Cardiac muscle cell (in vitro differentiated cells and primary cell): ENCODE measurements around the gene SIVA1. TPM values are rescaled to one million over a fixed set of nuclear protein-coding genes. Genes with fewer than 3 reads are reported as not detected.
A peak's percentile ranks its signal among the peaks of the same experiment; 100 is the strongest.

ENCODE experiments used
- DNase-seq, 2 donors: peaks; one replicate each; pipeline versions ENCODE4 v3.0.0 to v3.0.0-alpha.2; 2010 to 2017; ENCODE audit warnings: low read depth in 1 of 2, low spot score in 1 of 2
- H3K27ac ChIP-seq: fragments of 200-600 bp; sonication (generic); 2 replicates; pipeline ENCODE4 v1.5.1; 2016
- H3K27me3 ChIP-seq: fragments of 200-600 bp; sonication (generic); 2 replicates; pipeline ENCODE4 v1.6.0; 2016; ENCODE audit warnings: control low read depth
- H3K36me3 ChIP-seq: fragments of 200-600 bp; sonication (generic); 2 replicates; pipeline ENCODE4 v1.5.1; 2016; ENCODE audit warnings: control low read depth
- H3K4me1 ChIP-seq: fragments of 200-600 bp; sonication (generic); 2 replicates; pipeline ENCODE4 v1.8.1; 2017; ENCODE audit warnings: low read depth, mild to moderate bottlenecking, mixed run types
- H3K4me3 ChIP-seq: fragments of 200-600 bp; sonication (generic); 2 replicates; pipeline ENCODE4 v1.5.1; 2016; ENCODE audit warnings: mild to moderate bottlenecking
- H3K9me3 ChIP-seq: fragments of 200-600 bp; sonication (generic); 2 replicates; pipeline ENCODE4 v1.5.1; 2017; ENCODE audit warnings: low read depth, mild to moderate bottlenecking, control low read depth
- CTCF ChIP-seq: IDR thresholded peaks from 2 replicates; pipeline ENCODE4 v1.5.1; 2012; ENCODE audit warnings: low read depth, mild to moderate bottlenecking, low read length
- polyA plus RNA-seq: library from polyadenylated mRNA; unstranded; fragments of >200 nt; fragmentation: Nextera tagmentation; extraction: Ambion mirVana; gene quantifications from 2 replicates; pipeline ENCODE4 v1.2.1, GENCODE V29; 2016
- total RNA-seq: library from RNA; depleted of rRNA; stranded (reverse); fragments of >200 nt; gene quantifications from 2 replicates; pipeline ENCODE4 v1.2.3, GENCODE V29; 2016

The SIVA1 gene, protein sequence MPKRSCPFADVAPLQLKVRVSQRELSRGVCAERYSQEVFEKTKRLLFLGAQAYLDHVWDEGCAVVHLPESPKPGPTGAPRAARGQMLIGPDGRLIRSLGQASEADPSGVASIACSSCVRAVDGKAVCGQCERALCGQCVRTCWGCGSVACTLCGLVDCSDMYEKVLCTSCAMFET
- 217 and 278 TPM in 2 replicates for total RNA-seq
- 124 and 145 TPM in 2 replicates for polyA plus RNA-seq

DNA sequence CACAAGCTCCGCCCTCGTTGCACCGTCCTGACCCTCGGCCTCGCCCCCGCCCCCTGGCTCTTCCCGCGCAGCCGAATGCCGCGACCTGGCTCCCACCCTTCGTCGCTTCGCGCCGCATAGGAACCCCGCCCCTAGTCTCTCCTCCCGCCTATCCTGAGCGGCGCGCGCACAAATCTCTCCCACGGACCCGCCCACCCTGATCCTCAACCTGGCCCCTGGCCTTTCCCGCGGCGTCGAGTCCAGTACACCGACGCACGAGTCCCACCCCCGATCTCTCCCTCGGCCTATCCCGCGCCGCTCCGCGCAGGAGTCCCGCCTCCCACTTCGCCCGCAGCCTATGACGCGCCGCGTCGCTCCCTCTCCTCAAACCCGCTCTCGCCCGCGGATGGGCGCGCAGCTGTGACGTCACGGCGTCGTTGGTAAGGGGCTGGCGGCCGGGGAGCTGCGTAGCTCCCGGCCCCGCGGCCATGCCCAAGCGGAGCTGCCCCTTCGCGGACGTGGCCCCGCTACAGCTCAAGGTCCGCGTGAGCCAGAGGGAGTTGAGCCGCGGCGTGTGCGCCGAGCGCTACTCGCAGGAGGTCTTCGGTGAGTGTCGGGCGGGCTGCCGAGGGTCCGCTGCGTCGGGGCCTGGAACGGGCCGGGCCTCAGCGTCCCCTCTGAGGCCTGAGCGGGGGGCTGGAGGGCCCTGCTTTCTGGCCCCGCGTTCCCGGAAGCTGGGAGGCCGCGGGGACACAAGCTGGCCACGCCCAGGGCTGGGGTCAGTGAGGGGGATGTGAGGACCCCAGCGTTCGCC lies at the start of gene SIVA1:
TSS of gene SIVA1 (plus strand) at position 413 of the 793 bp plus-strand sequence. CDS start at position 468, 55 bp downstream.
- peaks cover 8% of the 10 kb centered on the region for H3K36me3 ChIP-seq
- no peak for TF ChIP-seq CTCF
- no peaks in the 10 kb centered on the region for H3K27me3 ChIP-seq
- peaks cover 8% of the 10 kb centered on the region for H3K4me1 ChIP-seq
- H3K9me3 ChIP-seq = no peaks in the 10 kb centered on the region
- peak within 1 kb of the TSS; percentile 53 for H3K4me3 ChIP-seq
- peak within 1 kb of the TSS; percentile 80 for H3K27ac ChIP-seq
- peak; percentile 99 to 100 for DNase-seq

GRCh38 chr14:104703269-104703668 lies 49.7 kb upstream of the SIVA1 start:
- Histone ChIP-seq H3K9me3 (no peaks in the 10 kb centered on the region), H3K4me3 (no peak overlapping the region), H3K4me1 (peaks cover 17% of the 10 kb centered on the region), H3K27me3 (no peaks in the 10 kb centered on the region), H3K36me3 (no peaks in the 10 kb centered on the region), H3K27ac (no peak overlapping the region)
- no peak for DNase-seq
- no peak for TF ChIP-seq CTCF

DNA sequence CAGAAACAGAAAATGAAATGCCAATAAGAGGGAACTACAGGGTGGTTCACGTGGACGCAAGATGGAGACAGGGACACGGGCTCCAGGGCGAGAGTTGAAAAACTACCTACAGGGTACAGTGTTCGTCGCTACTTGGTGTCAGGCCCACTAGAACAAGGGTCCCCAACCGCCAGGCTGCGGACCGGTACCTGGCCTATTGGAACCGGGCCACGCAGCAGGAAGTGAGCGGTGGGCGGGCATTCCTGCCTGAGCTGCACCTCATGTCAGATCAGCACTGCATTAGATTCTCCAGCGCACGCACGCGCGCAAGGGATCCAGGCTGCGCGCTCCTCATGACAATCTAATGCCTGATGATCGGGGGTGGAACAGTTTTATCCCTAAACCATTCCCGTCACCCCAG lies 48.7 kb upstream of the SIVA1 start:
- Histone ChIP-seq H3K9me3 (no peaks in the 10 kb centered on the region), H3K36me3 (no peaks in the 10 kb centered on the region), H3K4me1 (peaks cover 9% of the 10 kb centered on the region), H3K27me3 (no peaks in the 10 kb centered on the region), H3K4me3 (no peak overlapping the region), H3K27ac (no peak overlapping the region)
- no peak for TF ChIP-seq CTCF
- no peak for DNase-seq

GRCh38 chr14:104705340-104706047 lies 47.5 kb upstream of the SIVA1 start:
- Histone ChIP-seq H3K27me3 (no peaks in the 10 kb centered on the region), H3K4me1 (no peaks in the 10 kb centered on the region), H3K36me3 (no peaks in the 10 kb centered on the region), H3K27ac (no peak overlapping the region), H3K4me3 (no peak overlapping the region), H3K9me3 (no peaks in the 10 kb centered on the region)
- TF ChIP-seq CTCF = no peak
- no peak for DNase-seq

DNA sequence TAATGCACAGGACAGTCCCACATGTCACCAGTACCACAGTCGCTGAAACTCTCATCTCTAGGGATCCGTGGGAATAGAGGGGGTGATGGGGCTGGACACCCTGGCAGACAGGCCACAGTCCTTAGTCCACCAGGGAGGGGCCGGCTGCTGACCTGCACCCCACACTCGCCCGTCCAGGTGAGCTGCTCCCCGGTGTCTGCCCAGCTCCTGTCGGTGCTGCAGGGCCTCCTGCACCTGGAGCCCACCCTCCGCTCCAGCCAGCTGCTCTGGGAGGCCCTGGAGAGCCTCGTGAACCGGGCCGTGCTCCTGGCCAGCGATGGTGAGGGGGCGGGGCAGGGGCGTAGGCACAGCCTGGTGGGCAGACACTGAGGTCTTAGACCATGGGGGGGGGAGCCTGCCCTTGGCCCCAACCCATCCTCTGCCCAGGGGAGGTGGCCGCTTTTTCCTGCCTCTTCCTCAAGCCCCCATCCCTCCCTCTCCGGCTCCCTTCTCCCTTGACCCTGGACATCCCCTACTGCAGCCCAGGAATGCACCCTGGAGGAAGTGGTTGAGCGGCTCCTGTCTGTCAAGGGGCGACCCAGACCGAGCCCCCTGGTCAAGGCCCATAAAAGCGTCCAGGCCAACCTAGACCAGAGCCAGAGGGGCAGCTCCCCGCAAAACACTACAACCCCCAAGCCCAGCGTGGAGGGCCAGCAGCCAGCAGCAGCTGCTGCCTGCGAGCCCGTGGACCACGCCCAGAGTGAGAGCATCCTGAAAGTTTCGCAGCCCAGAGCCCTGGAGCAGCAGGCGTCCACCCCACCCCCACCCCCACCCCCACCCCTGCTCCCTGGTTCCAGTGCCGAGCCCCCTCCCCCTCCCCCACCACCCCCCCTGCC lies 46.0 kb upstream of the SIVA1 start:
- Histone ChIP-seq H3K36me3 (peaks cover 3% of the 10 kb centered on the region), H3K4me3 (no peak overlapping the region), H3K9me3 (no peaks in the 10 kb centered on the region), H3K27me3 (no peaks in the 10 kb centered on the region), H3K4me1 (no peaks in the 10 kb centered on the region), H3K27ac (no peak overlapping the region)
- DNase-seq = no peak
- TF ChIP-seq CTCF = no peak
